ENCODE data around the gene ZNF333.

DNA sequence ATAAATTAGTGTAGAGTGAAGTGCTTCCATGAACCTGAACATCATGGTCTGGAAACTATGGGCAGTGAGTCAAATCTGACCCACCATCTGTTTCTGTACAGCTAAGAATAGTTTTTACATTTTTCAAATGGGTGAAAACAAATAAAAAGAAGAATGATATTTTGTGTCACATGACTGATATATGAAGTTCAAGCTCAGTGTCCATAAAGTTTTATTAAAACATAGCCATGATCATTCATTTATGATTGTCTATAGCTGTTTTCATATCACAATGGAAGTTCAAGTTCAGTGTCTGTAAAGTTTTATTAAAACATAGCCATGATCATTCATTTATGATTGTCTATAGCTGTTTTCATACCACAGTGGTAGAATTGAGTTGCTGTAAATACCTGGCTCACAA lies 42.7 kb downstream of the ZNF333 start:
- TF ChIP-seq, protein P1, sequence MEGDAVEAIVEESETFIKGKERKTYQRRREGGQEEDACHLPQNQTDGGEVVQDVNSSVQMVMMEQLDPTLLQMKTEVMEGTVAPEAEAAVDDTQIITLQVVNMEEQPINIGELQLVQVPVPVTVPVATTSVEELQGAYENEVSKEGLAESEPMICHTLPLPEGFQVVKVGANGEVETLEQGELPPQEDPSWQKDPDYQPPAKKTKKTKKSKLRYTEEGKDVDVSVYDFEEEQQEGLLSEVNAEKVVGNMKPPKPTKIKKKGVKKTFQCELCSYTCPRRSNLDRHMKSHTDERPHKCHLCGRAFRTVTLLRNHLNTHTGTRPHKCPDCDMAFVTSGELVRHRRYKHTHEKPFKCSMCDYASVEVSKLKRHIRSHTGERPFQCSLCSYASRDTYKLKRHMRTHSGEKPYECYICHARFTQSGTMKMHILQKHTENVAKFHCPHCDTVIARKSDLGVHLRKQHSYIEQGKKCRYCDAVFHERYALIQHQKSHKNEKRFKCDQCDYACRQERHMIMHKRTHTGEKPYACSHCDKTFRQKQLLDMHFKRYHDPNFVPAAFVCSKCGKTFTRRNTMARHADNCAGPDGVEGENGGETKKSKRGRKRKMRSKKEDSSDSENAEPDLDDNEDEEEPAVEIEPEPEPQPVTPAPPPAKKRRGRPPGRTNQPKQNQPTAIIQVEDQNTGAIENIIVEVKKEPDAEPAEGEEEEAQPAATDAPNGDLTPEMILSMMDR (IDR thresholded peaks at IDR 0.05) = no peak
- TF ChIP-seq POLR2A (IDR thresholded peaks at IDR 0.05) = no peak
- TF ChIP-seq POLR2AphosphoS5 (IDR thresholded peaks at IDR 0.05) = no peak
- TF ChIP-seq EP300 (IDR thresholded peaks at IDR 0.05) = no peak

Measured in sigmoid colon (tissue), 4 donors.